ENCODE data around the gene ARF3. TPM values are rescaled to one million over a fixed set of nuclear protein-coding genes. Genes with fewer than 3 reads are reported as not detected.

Gene ARF3
- total RNA-seq, 4 donors from 2014 or later: 6.9 to 117 (median 29.7) TPM

DNA sequence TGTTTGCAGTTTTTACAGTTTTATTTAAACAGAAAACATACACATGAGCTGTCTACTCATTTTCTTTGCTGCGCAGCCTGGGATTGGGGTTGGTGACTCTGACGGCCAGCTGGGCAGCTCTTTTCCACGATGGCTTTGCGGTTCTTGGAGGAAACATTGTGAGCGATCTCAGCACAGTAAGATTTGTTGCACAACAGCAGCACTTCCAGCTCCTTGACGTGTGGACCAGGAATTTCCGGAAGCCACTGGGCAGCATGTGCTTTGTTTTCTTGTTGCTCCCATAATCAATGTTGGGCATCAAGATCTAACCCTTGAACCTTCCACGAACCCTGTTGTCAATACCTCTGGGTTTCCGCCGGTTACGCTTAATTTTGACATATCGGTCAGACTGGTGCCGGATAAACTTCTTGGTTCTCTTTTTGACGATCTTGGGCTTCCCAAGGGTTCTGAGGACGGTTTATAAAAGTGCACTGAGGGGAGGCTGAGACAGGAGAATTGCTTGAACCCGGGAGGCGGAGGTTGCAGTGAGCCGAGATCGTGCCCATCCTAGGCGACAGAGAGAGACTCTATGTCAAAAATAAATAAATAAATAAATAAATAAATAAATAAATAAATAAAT lies 53.8 kb downstream of the ARF3 start:
- no peak for DNase-seq
- Histone ChIP-seq H3K27me3 (no peaks in the 10 kb centered on the region), H3K9me3 (no peaks in the 10 kb centered on the region), H3K4me3 (peak overlapping the region in 1 of 2 donors; percentile 39), H3K27ac (no peak overlapping the region), H3K4me1 (peaks cover 0 to 6% of the 10 kb centered on the region in 2 donors), H3K36me3 (no peaks in the 10 kb centered on the region)
- TF ChIP-seq POLR2A (IDR thresholded peaks at IDR 0.05): no peak
- TF ChIP-seq, protein P1, sequence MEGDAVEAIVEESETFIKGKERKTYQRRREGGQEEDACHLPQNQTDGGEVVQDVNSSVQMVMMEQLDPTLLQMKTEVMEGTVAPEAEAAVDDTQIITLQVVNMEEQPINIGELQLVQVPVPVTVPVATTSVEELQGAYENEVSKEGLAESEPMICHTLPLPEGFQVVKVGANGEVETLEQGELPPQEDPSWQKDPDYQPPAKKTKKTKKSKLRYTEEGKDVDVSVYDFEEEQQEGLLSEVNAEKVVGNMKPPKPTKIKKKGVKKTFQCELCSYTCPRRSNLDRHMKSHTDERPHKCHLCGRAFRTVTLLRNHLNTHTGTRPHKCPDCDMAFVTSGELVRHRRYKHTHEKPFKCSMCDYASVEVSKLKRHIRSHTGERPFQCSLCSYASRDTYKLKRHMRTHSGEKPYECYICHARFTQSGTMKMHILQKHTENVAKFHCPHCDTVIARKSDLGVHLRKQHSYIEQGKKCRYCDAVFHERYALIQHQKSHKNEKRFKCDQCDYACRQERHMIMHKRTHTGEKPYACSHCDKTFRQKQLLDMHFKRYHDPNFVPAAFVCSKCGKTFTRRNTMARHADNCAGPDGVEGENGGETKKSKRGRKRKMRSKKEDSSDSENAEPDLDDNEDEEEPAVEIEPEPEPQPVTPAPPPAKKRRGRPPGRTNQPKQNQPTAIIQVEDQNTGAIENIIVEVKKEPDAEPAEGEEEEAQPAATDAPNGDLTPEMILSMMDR (IDR thresholded peaks at IDR 0.05): no peak
- intact Hi-C loops (cut with DNase I; ENCODE audit: low total_unique reads): no loop called here

DNA sequence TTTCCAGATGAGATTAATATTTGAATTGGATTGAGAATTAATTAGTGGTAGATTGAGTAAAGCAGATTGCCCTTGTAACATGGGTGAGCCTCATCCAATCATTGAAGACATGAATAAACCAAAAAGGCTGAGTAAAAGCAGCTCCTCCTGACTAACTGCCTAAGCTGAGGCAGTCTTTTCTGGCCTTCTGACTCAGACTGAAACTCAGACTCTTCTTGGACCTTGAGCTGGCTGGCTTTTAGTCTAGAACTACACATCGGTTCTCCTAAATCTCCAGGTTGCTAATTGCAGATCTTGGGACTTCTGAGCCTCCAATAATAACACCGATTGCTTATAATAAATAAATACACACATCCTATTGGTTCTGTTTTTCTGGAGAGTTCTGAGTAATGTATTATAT lies 56.0 kb downstream of the ARF3 start:
- Histone ChIP-seq H3K27ac (no peak overlapping the region), H3K9me3 (no peaks in the 10 kb centered on the region), H3K27me3 (no peaks in the 10 kb centered on the region), H3K36me3 (no peaks in the 10 kb centered on the region), H3K4me1 (peaks cover 0 to 6% of the 10 kb centered on the region in 2 donors), H3K4me3 (no peak overlapping the region)
- intact Hi-C loops (cut with DNase I; ENCODE audit: low total_unique reads): no loop called here
- TF ChIP-seq, protein P1 (IDR thresholded peaks at IDR 0.05): no peak
- TF ChIP-seq POLR2A (IDR thresholded peaks at IDR 0.05): no peak
- DNase-seq: no peak

DNA sequence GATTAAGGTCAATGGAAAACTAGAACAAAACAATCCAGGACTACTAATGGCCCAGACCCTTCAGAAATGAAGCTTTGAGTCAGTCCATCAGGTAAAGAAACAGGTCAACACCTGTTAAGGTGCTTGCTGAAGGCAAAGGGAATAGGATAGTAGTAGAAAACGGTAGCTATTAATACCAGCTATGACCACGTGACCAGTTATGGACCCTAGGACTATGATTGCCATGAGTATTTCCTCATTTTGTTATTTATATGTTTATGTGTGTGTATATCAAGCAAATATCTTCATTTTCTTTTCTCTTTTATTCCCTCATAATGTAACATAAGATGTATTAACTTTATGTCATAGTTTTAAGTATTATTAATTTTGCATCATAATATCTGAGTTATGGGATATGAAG lies 57.6 kb downstream of the ARF3 start:
- Histone ChIP-seq H3K36me3 (no peaks in the 10 kb centered on the region), H3K27ac (no peak overlapping the region), H3K9me3 (no peaks in the 10 kb centered on the region), H3K4me3 (no peak overlapping the region), H3K27me3 (no peaks in the 10 kb centered on the region), H3K4me1 (peaks cover 0 to 6% of the 10 kb centered on the region in 2 donors)
- TF ChIP-seq POLR2A (IDR thresholded peaks at IDR 0.05): no peak
- TF ChIP-seq, protein P1 (IDR thresholded peaks at IDR 0.05): no peak
- intact Hi-C loops (cut with DNase I; ENCODE audit: low total_unique reads): no loop called here
- no peak for DNase-seq

GRCh38 chr12:48894271-48894670 lies 63.0 kb downstream of the ARF3 start:
- Histone ChIP-seq H3K4me3 (no peak overlapping the region), H3K9me3 (no peaks in the 10 kb centered on the region), H3K27ac (no peak overlapping the region), H3K4me1 (no peaks in the 10 kb centered on the region), H3K36me3 (no peaks in the 10 kb centered on the region), H3K27me3 (no peaks in the 10 kb centered on the region)
- intact Hi-C loops (cut with DNase I; ENCODE audit: low total_unique reads): no loop called here
- TF ChIP-seq POLR2A (IDR thresholded peaks at IDR 0.05): no peak
- no peak for DNase-seq

DNA sequence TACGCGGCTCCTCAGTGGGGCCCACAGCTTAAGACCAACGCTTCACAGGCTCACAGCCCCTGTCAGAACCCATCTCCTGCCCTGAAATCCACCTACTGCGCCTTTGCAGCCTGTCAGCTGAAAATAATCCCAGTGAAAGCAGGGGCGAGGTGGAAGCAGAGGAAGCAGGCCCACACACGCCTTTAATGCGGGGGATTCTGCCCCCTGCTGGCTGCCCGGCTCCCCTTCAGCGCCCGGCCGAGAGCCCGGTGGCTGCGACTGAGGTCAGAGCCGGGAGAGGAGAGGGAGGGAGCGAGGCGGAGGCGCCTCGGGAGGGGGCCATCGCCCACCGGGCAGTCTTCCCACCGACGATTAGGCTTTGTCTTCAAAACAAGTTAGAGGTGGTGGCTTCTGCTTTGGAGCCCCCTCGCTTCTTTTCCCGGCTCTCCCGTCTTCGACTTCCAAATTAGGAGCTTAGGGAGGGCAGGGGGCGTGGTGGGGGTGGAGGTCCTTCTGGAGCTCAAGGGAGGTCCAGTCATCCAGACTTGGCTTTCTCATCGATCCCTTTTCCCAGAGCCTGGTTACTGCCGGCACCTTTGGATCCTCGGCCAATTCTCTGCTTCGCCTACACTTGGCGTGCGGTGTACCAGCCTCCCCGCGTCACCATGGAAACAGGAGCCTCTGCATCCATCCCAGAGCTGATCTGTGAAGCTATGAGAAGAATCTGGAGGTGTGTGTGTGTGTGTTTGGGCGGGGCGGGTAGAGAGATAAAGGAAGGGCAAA lies 66.4 kb downstream of the ARF3 start:
- TF ChIP-seq POLR2A (IDR thresholded peaks at IDR 0.05): no peak
- TF ChIP-seq, protein P1 (IDR thresholded peaks at IDR 0.05): peak; percentile 86 to 93 (median 90)
- Histone ChIP-seq H3K9me3 (no peaks in the 10 kb centered on the region), H3K4me1 (no peaks in the 10 kb centered on the region), H3K27ac (no peak overlapping the region), H3K36me3 (no peaks in the 10 kb centered on the region), H3K4me3 (no peak overlapping the region), H3K27me3 (no peaks in the 10 kb centered on the region)
- intact Hi-C loops (cut with DNase I; ENCODE audit: low total_unique reads): no loop called here
- peak; percentile 66 to 76 for DNase-seq

All from uterus (tissue), 4 donors.